GM19035 (cell line): ENCODE data around the gene UGT1A5.
"Not testable (repeated sequence)": the region's sequence is repeated elsewhere in the genome, so short reads cannot be mapped to it uniquely, and the experiment has no call there.

Experiments
- ATAC-seq: cut with Tn5 transposase; IDR thresholded peaks from one replicate; pipeline ENCODE4 v1.9.1; 2021; ENCODE audit not compliant: unreplicated experiment

The UGT1A5 gene

DNA sequence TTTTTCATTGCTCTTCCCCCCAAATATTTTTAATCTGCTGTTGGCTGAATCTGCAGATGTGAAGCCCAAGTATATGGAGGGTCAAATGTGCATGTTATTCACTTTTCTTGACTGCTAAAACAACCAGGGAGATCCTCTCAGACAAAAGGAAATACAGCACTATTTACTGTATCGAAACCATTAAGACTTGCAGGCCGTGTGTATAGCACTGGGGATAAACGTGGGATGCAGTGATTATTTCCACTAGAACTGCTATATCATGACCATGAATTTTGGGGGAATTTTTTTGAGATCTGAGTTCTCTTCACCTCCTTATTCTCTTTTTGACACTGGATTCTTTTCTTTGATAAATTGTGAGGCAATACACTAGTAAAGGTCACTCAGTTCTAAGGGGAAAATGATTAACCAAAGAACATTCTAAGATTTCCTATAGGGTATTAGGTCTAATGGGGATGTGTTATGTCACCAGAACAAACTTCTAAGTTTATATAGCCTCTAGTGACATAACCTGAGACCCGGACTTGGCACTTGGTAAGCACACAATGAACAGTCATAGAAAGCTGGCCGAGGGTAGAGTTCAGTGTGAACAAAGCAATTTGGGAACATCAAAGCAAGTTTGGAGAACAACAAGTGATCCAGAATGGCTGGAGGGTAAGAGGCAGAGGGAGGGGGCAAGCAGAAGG, 32.5 kb downstream of the UGT1A5 start:
- no peak for ATAC-seq

GRCh38 chr2:233745838-233746237, 33.1 kb downstream of the UGT1A5 start:
- ATAC-seq = not testable (repeated sequence)

GRCh38 chr2:233746475-233747282, 34.0 kb downstream of the UGT1A5 start:
- ATAC-seq = no peak

- ATAC-seq = no peak
Measured at GRCh38 chr2:233747283-233747544, 34.5 kb downstream of the UGT1A5 start.

- ATAC-seq = not testable (repeated sequence)
Measured at GRCh38 chr2:233750689-233751088, 38.0 kb downstream of the UGT1A5 start.

DNA sequence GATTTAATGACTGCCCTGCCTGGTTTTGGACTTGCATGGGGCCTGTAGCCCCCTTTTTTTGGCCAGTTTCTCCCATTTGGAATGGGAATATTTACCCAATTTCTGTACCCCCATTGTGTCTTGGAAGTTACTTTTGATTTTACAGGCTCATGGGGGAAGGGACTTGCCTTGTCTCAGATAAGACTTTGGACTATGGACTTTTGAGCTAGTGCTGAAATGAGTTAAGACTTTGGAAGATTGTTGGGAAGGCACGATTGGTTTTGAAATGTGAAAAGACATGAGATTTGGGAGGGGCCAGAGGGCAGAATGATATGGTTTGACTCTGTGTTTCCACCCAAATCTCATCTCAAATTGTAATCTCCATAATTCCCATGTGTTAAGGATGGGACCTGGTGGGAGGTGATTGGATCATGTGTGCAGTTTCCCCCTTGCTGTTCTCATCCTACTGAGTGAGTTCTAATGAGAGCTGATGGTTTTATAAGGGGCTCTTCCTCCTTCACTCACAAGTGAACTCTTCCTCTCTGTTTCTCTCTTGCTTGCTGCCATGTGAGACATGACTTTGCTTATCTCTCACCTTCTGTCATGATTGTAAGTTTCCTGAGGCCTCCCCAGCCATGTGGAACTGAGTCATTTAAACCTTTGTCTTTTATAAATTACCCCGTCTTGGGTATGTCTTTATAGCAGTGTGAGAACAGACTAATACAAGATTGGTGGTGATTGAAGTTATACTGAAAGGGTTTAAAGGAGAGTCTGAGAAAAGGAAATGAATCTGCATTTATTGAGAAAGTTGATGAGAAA, 38.7 kb downstream of the UGT1A5 start:
- ATAC-seq = not testable (repeated sequence)

DNA sequence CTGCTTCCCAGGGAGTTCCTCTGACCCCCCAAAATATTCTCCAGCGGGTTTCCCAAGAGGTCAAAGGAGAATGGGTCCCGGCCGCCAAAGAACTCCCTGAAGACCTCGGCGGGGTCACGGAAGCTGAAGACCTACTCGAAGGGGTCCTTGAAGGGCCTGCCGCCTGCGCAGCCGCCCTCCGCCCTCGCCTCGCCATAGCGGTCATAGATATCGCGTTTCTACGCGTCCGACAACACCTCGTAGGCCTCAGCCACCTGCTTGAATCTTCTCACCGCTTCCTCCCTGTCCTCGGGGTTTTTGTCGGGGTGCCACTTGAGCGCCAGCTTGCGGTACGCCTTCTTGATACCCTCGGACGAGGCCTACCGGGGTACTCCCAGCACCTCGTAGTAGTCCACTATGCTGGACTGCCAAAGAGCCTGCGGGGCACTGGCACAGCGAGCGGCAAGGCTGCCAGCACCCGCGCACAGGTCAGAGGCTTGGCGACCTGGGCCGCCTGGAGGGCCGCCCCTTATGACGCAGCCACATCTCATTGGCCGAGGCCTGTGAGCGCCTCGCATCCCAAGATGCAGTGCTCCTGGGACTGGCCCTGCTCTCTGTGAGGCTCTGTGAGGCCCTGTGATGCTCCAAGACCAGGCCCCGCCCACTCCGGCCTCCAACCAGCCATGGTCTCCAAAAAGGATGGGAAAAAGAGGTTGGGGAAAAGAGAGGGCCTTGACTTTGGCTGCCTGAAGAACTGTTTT, 42.3 kb downstream of the UGT1A5 start:
- no peak for ATAC-seq

- no peak for ATAC-seq
Measured at GRCh38 chr2:233756429-233757081, 43.8 kb downstream of the UGT1A5 start.

DNA sequence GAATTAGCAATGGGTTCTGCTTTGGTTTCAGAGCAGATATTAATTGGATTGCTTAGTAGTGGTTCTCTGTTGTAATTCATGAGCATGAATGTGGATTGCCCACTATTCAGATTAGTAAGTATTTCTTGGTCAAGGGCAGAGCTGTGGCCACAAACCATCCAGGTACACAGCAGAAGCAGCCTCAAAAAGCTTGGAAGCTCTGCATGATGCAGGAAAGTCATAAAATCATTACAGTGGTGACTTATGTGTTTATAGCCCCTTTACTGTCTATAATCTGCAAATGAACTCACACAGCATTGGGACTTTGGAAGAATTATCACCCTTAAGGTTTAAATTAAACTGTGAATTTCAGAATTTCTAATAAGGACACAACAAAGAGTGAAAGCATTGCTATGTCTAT, 45.4 kb downstream of the UGT1A5 start:
- ATAC-seq = no peak

DNA sequence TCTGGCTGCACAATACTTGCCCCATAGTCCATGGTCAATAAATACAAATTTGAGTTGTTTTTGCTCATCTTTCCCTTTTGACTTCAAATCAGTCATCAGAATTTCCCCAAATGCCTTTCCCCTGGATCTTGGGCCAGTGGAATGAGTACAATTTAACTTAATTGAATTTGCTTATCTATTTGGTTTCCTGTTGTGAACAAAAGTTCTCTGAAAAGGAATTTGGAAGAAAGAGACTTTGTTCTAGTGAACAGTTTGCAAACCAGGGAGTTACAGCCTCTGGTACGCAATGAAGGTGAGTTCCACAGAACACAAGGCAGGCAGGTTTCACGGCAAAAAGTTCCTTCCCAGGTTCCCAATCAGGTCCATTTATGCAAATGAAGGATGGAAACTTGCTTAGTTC, 46.1 kb downstream of the UGT1A5 start:
- ATAC-seq = no peak

DNA sequence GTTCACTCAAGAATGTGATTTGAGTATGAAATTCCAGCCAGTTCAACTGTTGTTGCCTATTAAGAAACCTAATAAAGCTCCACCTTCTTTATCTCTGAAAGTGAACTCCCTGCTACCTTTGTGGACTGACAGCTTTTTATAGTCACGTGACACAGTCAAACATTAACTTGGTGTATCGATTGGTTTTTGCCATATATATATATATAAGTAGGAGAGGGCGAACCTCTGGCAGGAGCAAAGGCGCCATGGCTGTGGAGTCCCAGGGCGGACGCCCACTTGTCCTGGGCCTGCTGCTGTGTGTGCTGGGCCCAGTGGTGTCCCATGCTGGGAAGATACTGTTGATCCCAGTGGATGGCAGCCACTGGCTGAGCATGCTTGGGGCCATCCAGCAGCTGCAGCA, 47.3 kb downstream of the UGT1A5 start, which contains the start of gene UGT1A1:
UGT1A1 (plus strand) TSS at position 228 of the 400 bp plus-strand sequence; CDS start at position 246, 18 bp downstream.
- no peak for ATAC-seq

DNA sequence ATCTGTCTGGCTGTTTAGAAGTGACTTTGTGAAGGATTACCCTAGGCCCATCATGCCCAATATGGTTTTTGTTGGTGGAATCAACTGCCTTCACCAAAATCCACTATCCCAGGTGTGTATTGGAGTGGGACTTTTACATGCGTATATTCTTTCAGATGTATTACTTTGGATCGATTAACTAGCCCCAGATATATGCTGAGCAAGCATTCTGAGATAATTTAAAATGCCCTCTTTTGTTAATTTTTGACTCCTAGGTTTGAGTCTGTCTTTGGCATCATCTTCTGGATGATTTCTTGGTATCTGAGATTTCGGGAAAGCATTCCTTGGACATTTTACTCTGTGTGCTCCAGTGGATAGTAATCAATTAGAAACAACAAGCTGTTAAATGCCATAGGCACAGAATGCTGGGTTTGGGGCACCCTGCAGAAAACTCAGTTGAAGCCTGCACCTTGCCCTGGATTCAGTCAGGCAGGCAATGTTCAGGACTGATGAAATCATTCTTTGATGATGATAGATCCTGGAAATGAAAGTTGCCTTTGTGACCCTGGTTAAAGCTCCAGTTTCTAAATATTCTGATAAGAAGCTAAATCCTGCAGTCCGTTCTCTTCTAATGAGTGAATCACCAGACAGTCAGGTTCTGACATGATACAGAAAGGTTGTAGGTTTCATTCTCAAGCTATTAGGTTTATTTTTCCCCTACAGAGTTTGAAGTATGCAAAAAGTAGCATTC, 48.5 kb downstream of the UGT1A5 start:
- no peak for ATAC-seq

DNA sequence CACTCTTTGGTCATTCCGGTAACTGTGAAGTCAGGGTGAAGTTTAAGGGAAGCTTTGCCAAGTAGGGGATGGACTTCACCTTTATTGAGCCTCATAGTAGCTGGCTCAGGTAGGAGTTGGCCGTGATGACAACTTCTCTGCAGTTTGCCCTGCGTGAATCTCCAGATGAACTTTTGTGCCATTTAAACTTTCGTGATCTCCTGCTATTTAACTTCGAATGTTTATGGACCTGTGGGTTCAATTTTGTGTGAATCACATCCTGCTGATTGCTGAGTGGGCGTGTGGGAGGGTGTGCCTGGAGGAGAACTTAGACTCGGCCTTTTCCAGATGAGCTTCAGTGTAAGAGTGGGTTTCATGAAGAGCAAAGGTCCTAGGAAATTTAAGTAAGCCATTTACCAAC, 51.6 kb downstream of the UGT1A5 start:
- ATAC-seq = no peak

GRCh38 chr2:233764761-233765160, 52.1 kb downstream of the UGT1A5 start:
- ATAC-seq = no peak

GRCh38 chr2:233766416-233766815, 53.7 kb downstream of the UGT1A5 start:
- no peak for ATAC-seq

- ATAC-seq = no peak
Measured at GRCh38 chr2:233768076-233768475, 55.4 kb downstream of the UGT1A5 start.

GRCh38 chr2:233769260-233769659, 56.6 kb downstream of the UGT1A5 start:
- no peak for ATAC-seq

GRCh38 chr2:233772153-233772552, 59.4 kb downstream of the UGT1A5 start:
- ATAC-seq = no peak

DNA sequence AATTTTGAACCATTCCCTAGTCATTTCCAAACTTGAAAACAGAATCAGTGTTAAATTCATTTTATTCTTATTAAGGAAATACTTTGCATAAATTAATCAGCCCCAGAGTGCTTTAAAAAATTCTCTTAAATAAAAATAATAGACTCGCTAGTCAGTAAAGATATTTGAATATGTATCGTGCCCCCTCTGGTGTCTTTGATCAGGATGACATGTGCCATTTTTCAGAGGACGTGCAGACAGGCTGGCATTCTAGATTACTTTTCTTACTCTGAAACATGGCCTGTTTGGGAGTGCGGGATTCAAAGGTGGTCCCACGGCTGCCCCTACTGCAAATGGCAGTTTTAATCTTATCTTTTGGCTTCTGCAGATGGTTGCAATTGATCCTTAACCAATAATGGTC, 59.9 kb downstream of the UGT1A5 start:
- ATAC-seq = no peak

GRCh38 chr2:233773854-233774253, 61.1 kb downstream of the UGT1A5 start:
- no peak for ATAC-seq
